ENCODE measurements around the gene CLMN. TPM values are rescaled to one million over a fixed set of nuclear protein-coding genes. Genes with fewer than 3 reads are reported as not detected.

Gene CLMN
- total and polyA plus RNA-seq, 2 of the 4 experiments (the other 2 are of a cell fraction) = 0.10 to 0.18 TPM

DNA sequence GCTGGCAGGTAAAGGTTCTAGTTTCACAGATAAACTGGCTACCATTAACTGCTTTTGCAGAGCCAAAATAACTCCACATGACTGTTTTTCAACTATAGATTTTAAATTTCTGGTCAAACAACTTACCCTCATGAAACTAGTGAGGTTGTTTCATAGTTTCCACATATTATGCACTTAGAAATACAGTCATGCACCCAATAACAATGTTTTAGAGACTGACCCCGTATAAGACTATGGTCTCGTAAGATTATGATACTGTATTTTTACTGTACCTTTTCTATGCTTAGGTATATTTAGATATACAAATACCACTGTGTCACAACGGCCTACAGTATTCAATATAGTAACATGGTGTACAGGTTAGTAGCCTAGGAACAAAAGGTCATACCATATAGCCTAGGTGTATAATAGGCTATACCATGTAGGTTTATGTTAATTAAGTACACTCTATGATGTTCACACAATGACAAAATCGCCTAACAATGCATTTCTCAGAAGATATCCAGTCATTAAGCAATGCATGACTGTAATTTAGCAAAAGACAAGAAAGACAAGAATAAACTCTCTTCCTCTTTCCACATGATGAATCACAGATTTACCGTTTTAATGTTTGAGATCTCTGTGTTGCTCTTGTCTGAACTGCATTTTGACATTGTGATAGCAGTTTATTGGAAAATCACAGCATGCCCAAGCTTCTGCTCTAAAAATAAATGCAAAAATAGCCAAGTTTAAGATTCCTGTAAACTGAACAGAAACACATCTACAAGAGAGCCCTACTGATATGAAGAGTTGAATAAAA lies 179.4 kb downstream of the CLMN start:
- Histone ChIP-seq H3K27me3 (ENCODE audit: control insufficient read depth, insufficient read depth, low read length) (no peaks in the 10 kb centered on the region), H4K8ac (ENCODE audit: low read depth in 2 of 2, low read length in 2 of 2) (no peak overlapping the region), H3K14ac (replicated peaks; ENCODE audit: low read depth, low read length) (peak overlapping the region; percentile 42; the same call in 1 of the 2 replicates), H2BK5ac (ENCODE audit: low read depth, low read length, poor library complexity, severe bottlenecking) (peak overlapping the region; percentile 58), H3K4ac (ENCODE audit: low read depth, low read length) (no peak overlapping the region), H3K9ac (ENCODE audit: low read depth, low read length) (no peak overlapping the region), H2BK120ac (ENCODE audit: low read depth, low read length) (no peak overlapping the region), H3K4me3 (ENCODE audit: insufficient read depth, low read depth, low read length) (no peak overlapping the region), H2AFZ (replicated peaks; ENCODE audit: low read length, poor library complexity) (no peak overlapping the region), H3K23ac (ENCODE audit: low read depth, low read length) (no peak overlapping the region), H4K20me1 (ENCODE audit: insufficient read depth, low read length) (peaks cover 15% of the 10 kb centered on the region; the same call in 1 of the 2 replicates), H3K27ac (ENCODE audit: insufficient read depth, low read length) (no peak overlapping the region), H2AK9ac (replicated peaks; ENCODE audit: low read depth, low read length, poor library complexity) (no peak overlapping the region), H3K56ac (ENCODE audit: extremely low read depth, insufficient read depth, low read length) (no peak overlapping the region), H4K5ac (ENCODE audit: low read depth, low read length) (no peak overlapping the region), H2BK20ac (ENCODE audit: low read depth, low read length) (no peak overlapping the region), H3K18ac (ENCODE audit: low read depth, low read length) (no peak overlapping the region), H3K79me1 (ENCODE audit: low read depth in 1 of 2, low read length in 2 of 2) (peaks cover 7 to 51% of the 10 kb centered on the region in 2 experiments; a peak in 3 of 4 replicates), H3K36me3 (ENCODE audit: control insufficient read depth, insufficient read depth, low read length) (no peaks in the 10 kb centered on the region), H3K4me1 (ENCODE audit: control insufficient read depth, insufficient read depth, low read length) (peaks cover 6% of the 10 kb centered on the region), H2AK5ac (ENCODE audit: low read depth, low read length) (no peak overlapping the region), H3K9me1 (ENCODE audit: insufficient read depth, low read length) (peaks cover 5% of the 10 kb centered on the region; the same call in 1 of the 2 replicates), H2BK15ac (ENCODE audit: low read depth, low read length) (no peak overlapping the region), H3K9me3 (ENCODE audit: control insufficient read depth, insufficient read depth, low read length) (no peaks in the 10 kb centered on the region; the same call in 1 of the 2 replicates), H4K91ac (ENCODE audit: insufficient read depth, low read depth, low read length) (no peak overlapping the region), H3K4me2 (ENCODE audit: low read depth, low read length) (peak overlapping the region; percentile 22; the same call in 1 of the 2 replicates)
- no TSS peak for BruUV-seq (replicated peaks)
- TF ChIP-seq CEBPB (IDR thresholded peaks at IDR 0.05; ENCODE audit: low read depth, low read length) (peak; percentile 88), ELK1 (IDR thresholded peaks at IDR 0.05; ENCODE audit: borderline replicate concordance, low read depth, low read length) (no peak)
- WGBS, 2 experiments (ENCODE audit: extremely low coverage in 2 of 2, insufficient read length in 1 of 2) = no CpG with 5 or more reads among the region's 5 CpGs
- intact Hi-C loops (cut with micrococcal nuclease) (no loop called here), dilution Hi-C loops (cut with HindIII; ENCODE audit: low sequenced_read_pairs, unreplicated experiment) (no loop called here), in situ Hi-C loops (cut with MboI; ENCODE audit: low sequenced_read_pairs) (loop anchor here (25.0 kb wide), 1 partner anchor 372 kb away; the partner anchor contains the start of gene SYNE3)
- CTCF ChIA-PET = interaction anchor here (0.5 kb wide), 1 partner anchor 287 kb away, joined by 5 read pairs; no protein-coding TSS in a partner anchor
- peak; percentile 58 for DNase-seq
- POLR2A ChIA-PET (ENCODE audit: unreplicated experiment) = no interaction called here
- peak; percentile 70 for ATAC-seq (ENCODE audit: low read depth)

Measured in IMR-90 (cell line).